HG03097 (cell line): ENCODE data around the gene ZNF543.
"Not testable (repeated sequence)": the region's sequence is repeated elsewhere in the genome, so short reads cannot be mapped to it uniquely, and the experiment has no call there.

Source experiments
- ATAC-seq: cut with Tn5 transposase; IDR thresholded peaks from one replicate; pipeline ENCODE4 v1.9.1; 2021; ENCODE audit not compliant: unreplicated experiment, low FRiP score

Gene ZNF543

GRCh38 chr19:57317503-57317902 lies 2.8 kb upstream of the ZNF543 start:
- no peak for ATAC-seq

GRCh38 chr19:57319869-57320179 lies 448 bp upstream of the ZNF543 start:
- ATAC-seq: no peak

GRCh38 chr19:57321116-57321515 lies 844 bp downstream of the ZNF543 start:
- ATAC-seq: no peak

- no peak for ATAC-seq
Observed at GRCh38 chr19:57321751-57322150, 1.5 kb downstream of the ZNF543 start.

- no peak for ATAC-seq
Observed at GRCh38 chr19:57324992-57325391, 4.7 kb downstream of the ZNF543 start.

GRCh38 chr19:57327993-57328392 lies 7.7 kb downstream of the ZNF543 start:
- no peak for ATAC-seq

- no peak for ATAC-seq
Observed at GRCh38 chr19:57334191-57334590, 13.9 kb downstream of the ZNF543 start.

- ATAC-seq: no peak
Observed at GRCh38 chr19:57338877-57339276, 18.6 kb downstream of the ZNF543 start.

- ATAC-seq: no peak
Observed at GRCh38 chr19:57342582-57342981, 22.3 kb downstream of the ZNF543 start.

- ATAC-seq: no peak
Observed at GRCh38 chr19:57348136-57348535, 27.9 kb downstream of the ZNF543 start.

GRCh38 chr19:57350877-57351805 lies 30.9 kb downstream of the ZNF543 start, which contains the start of gene ZNF304:
TSS of gene ZNF304 (plus strand) at chr19:57351271. CDS start at chr19:57351665, 394 bp downstream.
- ATAC-seq: peak; percentile 98

- ATAC-seq: no peak
Observed at GRCh38 chr19:57351867-57352266, 31.6 kb downstream of the ZNF543 start.

- no peak for ATAC-seq
Observed at GRCh38 chr19:57355916-57356315, 35.6 kb downstream of the ZNF543 start.

- ATAC-seq: no peak
Observed at GRCh38 chr19:57357406-57357805, 37.1 kb downstream of the ZNF543 start.

- no peak for ATAC-seq
Observed at GRCh38 chr19:57359300-57359699, 39.0 kb downstream of the ZNF543 start.

- ATAC-seq: no peak
Observed at GRCh38 chr19:57362419-57362818, 42.1 kb downstream of the ZNF543 start.

- peak; percentile 93 for ATAC-seq
Observed at GRCh38 chr19:57362997-57363687, 42.9 kb downstream of the ZNF543 start, which contains the start of the genes TRAPPC2B and ZNF547. TSS of gene TRAPPC2B (plus strand) at chr19:57363551. CDS start at chr19:57364834, 1,283 bp downstream. TSS of gene ZNF547 (plus strand) at chr19:57363551. CDS start at chr19:57368556, 5,005 bp downstream.

- peak; percentile 11 for ATAC-seq
Observed at GRCh38 chr19:57363688-57364181, 43.5 kb downstream of the ZNF543 start.

- ATAC-seq: no peak
Observed at GRCh38 chr19:57366776-57367175, 46.5 kb downstream of the ZNF543 start.

GRCh38 chr19:57374179-57374578 lies 53.9 kb downstream of the ZNF543 start:
- no peak for ATAC-seq

GRCh38 chr19:57374647-57375046 lies 54.4 kb downstream of the ZNF543 start:
- not testable (repeated sequence) for ATAC-seq
